Brain pericyte (primary cell): ENCODE measurements around the gene HAUS7.

Experiments
- DNase-seq: peaks from one replicate; pipeline ENCODE4 v3.0.0-alpha.2; 2012; ENCODE audit warnings: low read depth, low spot score

The HAUS7 gene

DNA sequence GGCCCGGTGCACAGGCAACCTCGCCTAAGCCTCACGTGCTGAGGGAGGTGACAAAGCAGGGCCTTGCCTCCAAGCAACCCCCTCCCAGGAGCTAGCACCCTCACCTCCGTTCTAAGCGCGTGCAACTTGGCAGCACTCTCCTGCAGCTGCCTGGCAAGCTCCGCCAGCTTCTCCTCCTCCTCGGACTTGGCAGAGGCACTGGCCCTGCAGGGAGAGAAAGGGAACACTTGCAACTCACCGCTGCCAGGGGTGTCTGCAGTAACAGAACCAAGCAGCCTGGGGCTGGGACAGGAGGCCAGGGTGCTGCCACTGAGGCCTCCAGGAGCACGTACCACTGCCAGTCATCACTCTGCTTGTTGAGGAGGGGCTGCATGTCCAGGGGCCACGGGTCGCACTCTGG lies 14.2 kb downstream of the HAUS7 start:
- no peak for DNase-seq

DNA sequence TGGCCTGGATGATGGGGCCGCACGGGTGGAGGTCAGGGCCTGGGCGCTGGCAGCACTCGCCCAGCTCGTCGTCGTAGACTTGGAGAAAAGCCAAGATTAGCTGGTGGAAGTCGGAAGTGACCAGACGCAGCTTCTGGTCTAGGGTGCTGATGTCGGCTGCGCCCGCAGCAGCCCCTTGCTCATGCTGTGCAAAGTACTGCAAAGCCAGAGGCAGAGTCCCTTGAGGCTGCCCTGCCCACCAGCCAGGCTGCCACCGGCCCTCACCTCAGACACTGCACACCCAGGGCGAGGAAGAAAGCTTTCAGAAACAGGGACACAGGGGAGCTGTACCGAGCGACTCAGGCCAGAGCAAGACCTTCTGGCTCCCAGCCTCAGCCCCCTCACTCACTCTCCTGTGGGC lies 14.8 kb downstream of the HAUS7 start:
- no peak for DNase-seq

DNA sequence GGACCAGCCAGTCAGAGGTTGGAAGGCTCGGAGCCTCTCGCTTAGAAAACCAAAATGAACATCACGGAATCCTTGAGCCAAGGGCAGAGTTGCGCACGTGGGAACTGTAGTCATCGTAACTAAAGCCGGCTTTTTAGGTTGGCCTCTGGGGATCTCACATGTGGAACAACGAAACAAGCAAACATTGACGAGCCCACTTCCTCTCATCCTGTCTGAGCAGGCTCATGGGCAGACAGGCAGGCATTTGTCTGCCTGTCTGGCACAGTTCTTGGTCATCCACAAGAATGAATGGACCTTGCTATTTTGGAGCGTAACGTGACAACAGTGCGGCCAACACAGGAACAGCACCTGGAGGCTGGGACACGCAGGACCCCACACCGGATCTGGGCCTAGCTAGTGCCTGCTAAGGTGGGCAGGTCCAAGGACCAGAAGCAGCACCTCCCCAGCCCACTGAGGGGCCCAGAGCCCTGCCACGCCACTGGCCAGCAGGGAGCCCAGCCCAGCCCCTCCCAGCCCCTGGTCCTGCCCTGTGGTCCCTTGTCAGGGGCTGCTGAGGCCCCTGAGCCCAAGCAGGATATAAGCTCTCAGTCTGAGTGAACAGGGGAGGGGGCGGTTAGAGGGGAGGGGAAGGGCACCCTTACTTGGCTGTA lies 15.3 kb downstream of the HAUS7 start:
- no peak for DNase-seq

DNA sequence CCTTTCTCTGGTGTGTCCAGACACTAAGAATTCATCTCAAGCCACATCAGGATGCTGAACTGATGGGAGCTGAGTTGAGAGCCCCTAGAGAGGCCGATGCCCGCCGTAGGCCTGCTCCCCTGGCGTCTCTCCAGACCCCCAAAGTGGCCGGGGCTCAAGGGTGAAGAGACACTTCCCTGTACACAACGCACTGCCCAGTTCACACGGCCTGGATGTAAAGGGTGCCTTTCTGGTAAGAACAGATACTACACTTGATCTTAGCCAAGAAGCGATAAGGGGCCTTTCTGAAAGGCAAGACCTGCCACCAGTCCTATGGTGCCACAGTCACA lies 19.5 kb downstream of the HAUS7 start:
- DNase-seq: no peak

DNA sequence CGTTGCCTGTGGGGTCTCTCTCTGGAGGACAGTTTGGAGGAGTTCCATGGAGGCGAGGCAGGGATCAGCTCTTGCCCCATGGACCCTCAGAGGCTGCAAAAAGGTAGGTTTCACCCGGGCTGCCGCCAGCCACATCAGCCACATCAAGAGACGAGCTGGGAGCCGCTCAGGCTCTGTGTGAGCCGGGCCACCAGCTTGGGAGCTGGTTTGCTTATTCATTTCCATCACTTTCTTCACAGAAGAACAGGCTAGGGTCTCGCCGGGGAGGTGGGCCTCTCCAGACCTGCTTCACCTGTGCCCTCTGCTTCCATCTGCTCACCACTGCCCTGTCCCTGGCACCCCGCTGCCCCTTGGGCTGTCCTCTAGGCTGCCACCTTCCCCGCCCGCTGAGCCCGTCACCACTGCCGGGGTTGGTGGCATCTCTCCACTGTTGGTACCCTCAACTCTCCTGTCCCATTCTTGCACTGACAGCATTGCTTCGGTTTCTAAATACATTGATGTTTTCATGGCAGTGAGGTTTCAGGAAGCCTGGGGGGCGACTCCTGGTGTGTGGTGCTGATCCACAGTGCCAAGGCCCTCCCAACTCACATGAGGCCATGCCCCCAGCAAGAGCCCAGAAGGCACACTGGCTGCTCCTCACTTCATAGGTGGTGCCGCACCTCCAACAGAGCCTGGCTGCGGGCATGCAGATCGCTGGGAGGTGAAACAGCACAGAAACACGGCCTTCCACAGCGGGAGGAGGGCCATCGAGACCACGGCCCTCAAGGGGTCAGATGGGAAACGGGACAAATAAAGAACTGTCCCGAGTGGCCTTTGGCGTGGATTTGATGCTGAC lies 20.0 kb downstream of the HAUS7 start:
- no peak for DNase-seq

DNA sequence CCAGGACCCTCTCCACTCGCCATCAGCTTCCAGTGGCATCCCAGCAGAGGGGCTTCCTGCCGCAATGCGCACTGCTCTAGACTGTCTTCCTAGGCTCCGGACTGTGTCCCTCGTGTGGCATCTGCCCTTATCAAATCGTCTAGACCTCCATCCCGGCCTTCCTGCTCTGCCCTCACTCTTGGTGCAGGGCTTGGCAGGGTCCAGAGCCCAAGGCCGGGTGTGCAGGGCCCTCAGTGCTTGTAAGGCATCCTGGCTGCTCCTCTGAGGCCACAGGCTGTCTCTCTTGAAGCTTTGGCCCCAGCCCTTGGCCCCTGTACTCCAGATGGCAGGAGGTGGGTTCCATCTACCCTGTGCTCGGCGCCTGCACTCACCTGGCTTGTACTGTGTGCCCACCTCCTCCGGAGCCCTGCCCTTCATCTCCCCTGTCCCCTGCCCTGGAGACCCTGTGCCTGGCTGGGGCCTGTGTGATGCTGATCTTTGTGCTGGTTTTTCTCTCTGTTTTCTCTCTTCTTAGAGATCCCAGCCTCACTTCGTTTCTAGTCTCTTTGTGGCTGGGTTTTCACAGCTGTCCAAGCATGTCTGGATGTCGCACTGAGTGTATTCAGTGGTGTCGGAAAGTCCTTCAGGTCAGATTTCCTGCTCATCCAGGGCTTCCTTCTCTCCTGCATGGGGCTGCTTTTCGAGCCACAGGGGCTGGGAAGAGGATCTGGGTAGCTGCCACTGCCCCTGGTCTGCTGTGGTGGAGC lies 20.8 kb downstream of the HAUS7 start:
- DNase-seq: no peak

DNA sequence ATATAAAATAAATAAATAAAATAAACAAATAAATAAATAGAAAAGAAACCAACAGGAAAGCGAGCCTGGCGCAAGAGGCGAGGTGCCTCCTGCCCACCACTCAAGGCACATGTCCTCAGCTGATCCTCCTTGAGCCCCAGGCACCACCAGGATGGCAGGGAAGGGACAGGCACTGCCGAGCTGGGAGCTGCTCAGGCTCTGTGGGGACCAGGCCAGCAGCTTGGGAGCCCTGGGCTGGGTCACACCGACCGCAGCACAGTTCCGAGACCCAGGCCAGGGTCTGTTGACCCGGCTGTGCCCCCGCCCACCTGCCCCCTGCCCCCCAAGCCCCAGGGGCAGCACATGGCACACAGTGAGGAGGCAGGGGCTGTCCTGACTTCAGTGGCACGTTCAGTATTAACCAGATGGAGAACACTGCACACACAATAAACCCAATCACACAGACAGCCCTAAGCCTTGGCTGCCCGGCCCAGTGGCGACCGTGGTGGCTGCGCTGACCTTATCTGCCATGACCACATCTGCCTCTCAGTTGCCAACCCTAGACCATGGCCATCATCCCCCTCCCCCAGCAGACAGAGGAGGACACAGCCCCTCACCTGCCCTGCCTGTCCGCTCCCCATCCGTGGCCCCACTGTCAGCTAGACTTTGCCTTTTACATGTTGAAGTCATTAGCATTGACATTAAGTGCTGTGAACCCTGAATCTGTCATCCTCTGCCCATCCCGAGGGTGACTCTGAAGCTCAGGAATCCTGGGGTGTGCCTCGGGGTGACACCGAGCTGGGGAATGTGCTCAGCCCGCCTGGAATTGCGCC lies 21.6 kb downstream of the HAUS7 start:
- DNase-seq: no peak

DNA sequence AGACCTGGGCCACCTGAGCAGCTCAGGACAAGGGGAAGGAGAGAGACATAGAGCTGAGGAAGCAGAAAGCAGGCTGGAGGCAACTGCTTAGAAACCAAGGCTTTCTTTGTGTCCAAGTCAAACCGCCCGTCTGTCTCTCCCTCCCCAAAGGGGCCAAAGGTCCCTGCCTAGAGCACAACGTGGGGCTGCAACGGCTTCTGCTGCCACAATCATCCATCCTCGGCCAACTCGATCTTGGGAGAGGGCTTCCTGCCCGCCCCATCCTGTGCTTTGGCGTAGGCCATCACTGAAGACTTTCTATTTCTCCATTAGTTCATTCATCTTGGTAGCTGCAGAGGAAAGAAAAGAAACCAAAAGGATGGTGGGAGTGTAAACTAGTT lies 22.8 kb downstream of the HAUS7 start:
- DNase-seq: no peak

DNA sequence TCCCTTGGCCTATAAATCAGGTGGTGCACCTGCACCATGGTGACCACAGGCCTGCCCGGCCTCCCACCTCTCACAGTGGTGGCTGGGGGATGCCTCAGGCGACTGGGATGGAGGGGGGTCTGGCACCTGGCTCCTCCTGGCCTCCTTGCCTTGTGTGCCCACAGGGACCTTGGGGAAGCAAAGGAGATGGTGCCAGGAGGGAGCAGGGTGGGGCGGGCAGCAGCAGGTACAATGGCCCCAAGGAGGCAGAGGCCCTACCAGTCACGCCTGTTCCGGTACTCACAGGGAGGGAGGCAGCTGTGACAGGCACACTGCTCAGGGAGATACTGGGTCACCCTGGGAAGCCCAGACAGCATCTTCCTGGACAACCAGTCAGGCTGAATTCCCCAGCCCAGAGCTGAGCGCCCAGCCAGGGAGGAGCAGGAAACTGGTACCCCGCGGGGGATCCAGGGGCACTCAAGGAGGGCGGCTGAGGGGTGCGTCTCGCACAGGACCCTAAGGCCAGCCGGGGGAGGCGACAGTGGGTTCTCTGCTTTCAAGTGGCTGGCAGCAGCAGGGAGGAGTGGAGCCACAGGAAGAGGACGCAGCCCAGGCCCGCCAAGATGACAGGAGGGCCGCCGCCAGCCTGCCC lies 23.3 kb downstream of the HAUS7 start:
- no peak for DNase-seq

DNA sequence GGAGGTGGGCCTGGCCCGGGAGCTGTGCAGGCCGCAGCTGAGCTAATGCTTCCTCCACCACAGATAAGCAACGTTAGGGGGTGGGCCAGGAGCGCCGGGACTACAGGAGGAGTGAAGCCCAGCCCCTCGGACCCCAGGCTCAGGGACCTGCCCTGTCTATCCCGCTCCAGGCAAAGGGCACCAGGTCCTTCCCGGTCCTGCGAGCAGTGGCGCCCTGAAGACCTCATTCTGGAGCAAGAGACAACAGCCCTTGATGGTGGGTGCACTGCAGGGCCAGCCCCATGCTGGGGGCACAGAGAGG lies 23.8 kb downstream of the HAUS7 start:
- no peak for DNase-seq

DNA sequence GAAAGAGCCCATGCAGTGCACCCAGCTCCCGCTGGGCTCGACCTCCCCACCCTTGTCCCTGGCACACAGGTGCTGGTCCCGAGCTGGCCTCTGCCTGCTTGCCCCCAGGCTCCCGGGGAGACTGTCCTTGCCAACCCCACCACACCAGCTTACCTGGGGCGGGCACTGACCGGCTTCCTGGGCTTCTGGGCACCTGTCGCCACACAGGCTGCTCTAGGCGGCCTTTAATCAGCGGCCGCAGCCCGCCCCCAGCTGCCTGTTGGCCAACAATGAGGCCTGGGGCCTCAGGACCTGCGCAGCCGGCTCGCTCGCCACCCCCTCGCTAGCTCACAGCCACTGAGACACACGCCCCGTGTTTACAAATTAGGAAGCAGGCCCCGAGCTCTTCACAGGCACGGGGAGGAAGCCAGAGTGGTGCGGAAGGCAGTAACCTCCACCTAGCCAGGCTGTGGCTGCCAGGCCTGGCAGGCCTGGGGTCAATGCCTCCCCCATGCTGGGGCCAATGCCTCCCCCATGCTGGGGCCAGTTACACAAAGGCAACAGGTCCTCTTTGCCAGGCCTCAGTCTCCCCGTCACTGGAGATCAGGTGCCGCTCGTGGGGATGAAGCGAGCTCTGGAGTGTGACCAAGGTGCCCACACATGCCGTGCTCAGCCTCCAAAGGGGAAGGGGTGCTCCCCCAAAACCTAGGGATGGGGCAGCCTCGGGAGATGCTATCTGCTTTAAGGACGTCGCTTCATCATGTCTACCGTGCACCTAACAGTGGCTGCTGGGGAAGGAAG lies 24.3 kb downstream of the HAUS7 start, which contains the start of gene TREX2:
TSS of gene TREX2 (minus strand) at position 201 of the 780 bp plus-strand sequence. CDS start 626 bp downstream, outside the sequence.
- DNase-seq: no peak

DNA sequence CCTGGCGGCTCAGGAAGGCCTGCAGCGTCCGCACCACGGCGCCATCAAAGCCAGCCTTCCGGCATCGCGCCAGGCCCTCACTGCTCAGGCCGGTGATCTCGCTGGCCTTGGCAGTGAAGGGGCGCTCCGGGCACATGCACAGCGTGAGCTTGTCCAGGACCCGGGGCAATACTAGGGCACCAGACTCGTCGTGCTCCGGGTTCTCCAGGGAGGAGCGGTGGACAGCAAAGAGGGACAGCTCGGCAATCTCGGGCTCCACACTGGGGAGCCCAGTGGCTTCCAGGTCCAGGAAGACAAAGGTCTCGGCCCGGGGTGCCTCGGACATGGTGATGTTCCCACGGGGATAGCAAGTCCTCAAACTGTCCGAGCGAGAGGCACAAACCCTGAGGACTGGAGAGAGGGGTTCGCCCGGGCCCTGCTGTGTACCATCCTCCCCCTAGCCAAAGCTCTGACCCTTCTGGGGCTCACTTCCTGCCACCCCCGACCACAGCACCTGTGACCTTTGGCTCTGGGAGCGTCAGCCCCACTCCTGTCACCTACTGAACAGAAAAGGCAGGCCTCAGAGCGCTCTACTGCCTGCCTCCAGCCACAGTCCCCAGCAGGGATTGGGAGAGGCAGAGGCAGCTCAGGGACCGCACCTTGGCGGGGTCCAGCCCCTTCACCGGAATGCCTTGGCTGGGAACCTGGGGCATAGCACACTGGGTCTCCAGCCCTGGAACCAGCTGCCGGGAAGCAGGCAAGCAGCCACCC lies 25.1 kb downstream of the HAUS7 start:
- no peak for DNase-seq

DNA sequence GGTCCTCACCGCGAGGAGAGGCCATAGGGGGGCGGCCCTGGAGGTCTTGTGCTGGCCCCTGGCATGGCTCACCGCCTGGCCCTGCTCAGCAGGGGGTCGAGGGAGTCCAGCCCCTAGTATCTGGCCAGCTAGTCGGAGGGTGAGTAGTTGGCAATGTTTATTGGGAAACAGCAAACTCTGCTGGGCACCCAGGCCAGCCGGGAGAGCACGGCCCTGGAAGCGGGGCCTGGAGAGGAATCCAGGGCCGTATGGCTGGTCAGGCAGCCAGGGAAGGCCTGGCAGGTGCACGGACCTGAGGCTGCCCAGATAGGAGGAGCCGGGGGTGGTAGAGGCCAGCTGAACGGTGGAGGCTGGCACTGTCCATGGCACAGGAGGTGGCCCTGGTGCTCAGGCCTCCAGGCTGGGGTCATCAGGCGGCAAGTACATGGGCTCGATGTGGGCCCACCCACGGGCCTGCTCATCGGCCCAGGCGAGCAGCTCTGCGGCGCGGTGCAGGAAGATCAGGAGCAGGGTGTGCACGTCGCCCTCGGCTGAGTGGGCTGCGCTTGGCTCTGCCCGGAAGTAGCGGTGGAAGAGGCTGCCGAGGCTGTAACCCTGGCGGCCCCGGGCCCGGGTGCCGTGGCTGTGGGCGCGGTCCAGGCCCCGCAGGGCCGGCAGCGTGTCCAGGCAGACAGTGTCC lies 25.9 kb downstream of the HAUS7 start:
- DNase-seq: no peak

DNA sequence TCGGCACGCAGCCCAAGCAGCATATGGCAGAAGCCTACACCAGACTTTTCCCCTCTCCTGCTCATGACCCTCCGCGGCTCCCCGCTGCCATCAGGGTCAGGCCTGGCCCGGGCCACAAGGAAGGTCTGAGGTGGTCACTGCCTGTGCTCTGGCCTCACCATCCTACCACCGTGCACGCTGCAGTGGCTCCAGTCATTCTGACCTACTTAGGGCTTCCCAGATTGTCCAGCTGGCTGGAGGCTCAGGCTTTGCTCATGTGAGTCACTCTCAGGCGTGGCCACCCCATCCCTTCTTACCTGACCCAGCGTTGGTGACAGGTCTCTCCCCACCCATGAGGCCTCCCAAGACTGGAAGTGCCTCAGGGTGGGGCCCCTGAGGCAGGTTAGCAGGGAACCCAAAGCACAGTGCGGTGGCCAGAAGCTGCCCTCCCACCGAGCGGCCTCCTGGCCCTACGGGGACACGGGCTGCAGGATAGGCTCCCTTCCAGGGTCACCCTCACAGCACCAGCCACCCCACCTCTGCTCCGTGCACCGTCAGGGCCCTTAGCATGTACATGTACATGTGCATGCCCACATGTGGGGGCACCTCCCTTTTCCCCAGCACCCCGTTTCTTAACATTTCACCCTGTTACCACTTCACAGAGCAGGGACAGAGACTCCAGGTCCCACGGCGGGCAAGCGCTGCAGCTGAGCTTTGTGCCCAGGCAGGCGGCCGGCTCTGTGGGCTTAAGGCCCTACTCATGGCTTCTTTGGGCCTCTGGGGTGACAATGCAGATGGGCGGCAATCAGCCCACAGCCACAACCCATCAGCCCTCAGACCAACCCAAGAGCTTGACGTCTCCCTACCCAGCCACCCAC lies 26.7 kb downstream of the HAUS7 start:
- no peak for DNase-seq

DNA sequence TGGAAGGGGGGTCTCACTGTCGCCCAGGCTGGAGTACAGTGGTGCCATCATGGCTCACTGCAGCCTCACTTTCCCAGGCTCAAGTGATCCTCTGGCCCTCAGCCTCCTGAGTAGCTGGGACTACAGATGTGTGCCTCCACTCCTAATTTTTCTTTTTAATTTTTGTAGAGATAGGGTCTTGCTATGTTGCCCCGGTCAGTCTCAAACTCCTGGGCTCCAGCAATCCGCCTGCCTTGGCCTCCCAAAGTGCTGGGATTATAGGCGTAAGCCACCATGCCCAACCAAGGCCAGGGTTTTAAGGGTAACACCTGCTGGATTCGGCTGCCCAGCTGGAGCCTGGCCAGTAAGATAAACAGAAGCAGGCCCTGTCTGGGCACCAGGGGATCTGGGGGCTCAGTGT lies 27.9 kb downstream of the HAUS7 start:
- DNase-seq: no peak

DNA sequence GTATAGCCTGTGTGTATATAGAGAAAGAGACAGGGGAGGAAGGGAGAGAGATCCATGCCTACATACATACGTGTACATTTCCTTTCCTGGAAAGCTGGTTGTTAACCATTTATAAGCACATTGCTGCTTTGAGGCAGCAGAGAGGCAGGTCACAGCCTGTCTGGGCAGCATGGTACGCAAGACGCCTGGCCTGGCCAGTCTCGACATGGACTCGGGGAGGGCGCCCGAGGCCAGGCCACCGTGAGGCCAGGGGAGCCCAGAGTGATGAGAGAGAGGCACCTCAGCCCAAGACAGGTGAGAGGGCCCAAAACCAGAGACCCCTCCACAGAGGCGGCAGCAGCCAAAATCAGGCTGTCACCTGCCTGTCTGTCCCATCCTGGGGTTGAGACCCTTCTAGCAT lies 28.4 kb downstream of the HAUS7 start:
- DNase-seq: no peak

DNA sequence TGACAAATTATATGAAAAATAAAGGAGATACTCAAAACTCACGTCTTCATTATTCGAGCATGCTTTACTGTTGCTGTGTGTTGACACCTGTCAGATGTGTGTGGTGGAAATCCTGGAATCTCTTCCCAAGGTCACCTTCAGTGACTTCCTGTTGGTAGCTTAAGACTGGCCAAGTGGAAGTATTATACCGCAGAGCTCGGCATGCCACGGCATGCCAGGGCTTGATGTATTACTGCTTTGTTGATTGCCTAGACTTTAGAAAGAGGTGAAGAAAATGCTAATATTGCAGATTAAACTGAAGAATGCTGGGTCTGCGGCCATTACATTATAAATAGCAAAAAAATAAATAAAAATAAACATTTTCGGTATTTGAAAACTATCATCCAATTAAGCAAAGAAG lies 29.1 kb downstream of the HAUS7 start:
- no peak for DNase-seq

DNA sequence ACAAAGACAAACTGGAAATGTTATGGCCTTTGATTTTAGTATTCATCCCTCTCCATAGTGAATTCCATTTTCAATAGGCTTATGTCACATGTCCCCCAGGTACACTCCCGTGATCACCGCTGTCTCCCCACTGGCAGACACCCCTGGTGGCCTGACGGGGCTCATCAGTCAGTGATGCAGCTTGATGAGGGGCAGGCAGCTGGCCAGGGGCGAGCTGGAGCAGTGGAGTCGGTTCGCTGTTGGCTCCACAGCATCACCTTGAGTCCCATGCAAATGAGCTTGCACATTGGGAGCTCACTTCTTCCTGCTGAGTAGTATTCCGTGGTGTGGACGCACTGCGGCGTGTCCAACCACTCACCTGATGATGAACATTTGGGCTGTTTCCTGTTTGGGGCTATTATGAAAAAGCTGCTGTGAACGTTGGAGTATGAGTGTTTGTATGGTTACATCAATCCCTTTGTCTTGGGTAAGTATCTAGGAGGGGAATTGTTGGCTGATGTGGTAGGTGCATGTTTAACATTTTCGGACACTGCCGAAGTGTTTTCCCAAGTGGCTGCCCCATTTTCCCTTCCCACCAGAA lies 29.7 kb downstream of the HAUS7 start:
- DNase-seq: no peak
